ENCODE data around the gene SNTG2.
"Not testable (repeated sequence)": the region's sequence is repeated elsewhere in the genome, so short reads cannot be mapped to it uniquely, and the experiment has no call there.

SNTG2 gene

GRCh38 chr2:1106344-1106743, 155.7 kb downstream of the SNTG2 start:
- not testable (repeated sequence) for H3K9ac ChIP-seq (ENCODE audit: low read depth, low read length); H3K36me3 ChIP-seq (ENCODE audit: insufficient read depth, low read length); H3K4me1 ChIP-seq (ENCODE audit: insufficient read depth, low read length); H3K9me3 ChIP-seq (ENCODE audit: control insufficient read depth, insufficient read depth, low read length)

- H3K4me1 ChIP-seq (ENCODE audit: insufficient read depth, low read length): no peaks in the 10 kb centered on the region
- H3K36me3 ChIP-seq (ENCODE audit: insufficient read depth, low read length): no peaks in the 10 kb centered on the region
- peaks cover 8% of the 10 kb centered on the region; the same call in 1 of the 2 replicates for H3K9me3 ChIP-seq (ENCODE audit: control insufficient read depth, insufficient read depth, low read length)
Measured at GRCh38 chr2:1115843-1116539, 165.3 kb downstream of the SNTG2 start.

GRCh38 chr2:1117569-1117968, 166.9 kb downstream of the SNTG2 start:
- no peaks in the 10 kb centered on the region for H3K36me3 ChIP-seq (ENCODE audit: insufficient read depth, low read length)
- no peaks in the 10 kb centered on the region for H3K4me1 ChIP-seq (ENCODE audit: insufficient read depth, low read length)
- no peak overlapping the region for H3K9ac ChIP-seq (ENCODE audit: low read depth, low read length)
- peaks cover 8% of the 10 kb centered on the region; the same call in 1 of the 2 replicates for H3K9me3 ChIP-seq (ENCODE audit: control insufficient read depth, insufficient read depth, low read length)

More at GRCh38 chr2:1115843-1116539, 165.3 kb downstream of the SNTG2 start:
- no peak overlapping the region for H3K9ac ChIP-seq (ENCODE audit: low read depth, low read length)

- Histone ChIP-seq H3K9ac (ENCODE audit: low read depth, low read length) (no peak overlapping the region), H3K36me3 (ENCODE audit: insufficient read depth, low read length) (no peaks in the 10 kb centered on the region), H3K4me1 (ENCODE audit: insufficient read depth, low read length) (no peaks in the 10 kb centered on the region), H3K9me3 (ENCODE audit: control insufficient read depth, insufficient read depth, low read length) (no peaks in the 10 kb centered on the region)
Measured at GRCh38 chr2:1125217-1125616, 174.6 kb downstream of the SNTG2 start.

GRCh38 chr2:1125633-1126370, 175.2 kb downstream of the SNTG2 start:
- H3K4me1 ChIP-seq (ENCODE audit: insufficient read depth, low read length): no peaks in the 10 kb centered on the region
- H3K9ac ChIP-seq (ENCODE audit: low read depth, low read length): no peak overlapping the region
- no peaks in the 10 kb centered on the region for H3K36me3 ChIP-seq (ENCODE audit: insufficient read depth, low read length)
- H3K9me3 ChIP-seq (ENCODE audit: control insufficient read depth, insufficient read depth, low read length): no peaks in the 10 kb centered on the region

GRCh38 chr2:1129982-1130381, 179.3 kb downstream of the SNTG2 start:
- H3K9ac ChIP-seq (ENCODE audit: low read depth, low read length): no peak overlapping the region
- H3K4me1 ChIP-seq (ENCODE audit: insufficient read depth, low read length): no peaks in the 10 kb centered on the region
- no peaks in the 10 kb centered on the region for H3K9me3 ChIP-seq (ENCODE audit: control insufficient read depth, insufficient read depth, low read length)
- H3K36me3 ChIP-seq (ENCODE audit: insufficient read depth, low read length): no peaks in the 10 kb centered on the region

GRCh38 chr2:1130922-1131321, 180.3 kb downstream of the SNTG2 start:
- Histone ChIP-seq H3K9ac (ENCODE audit: low read depth, low read length) (no peak overlapping the region), H3K4me1 (ENCODE audit: insufficient read depth, low read length) (no peaks in the 10 kb centered on the region), H3K36me3 (ENCODE audit: insufficient read depth, low read length) (no peaks in the 10 kb centered on the region), H3K9me3 (ENCODE audit: control insufficient read depth, insufficient read depth, low read length) (no peaks in the 10 kb centered on the region)

- no peaks in the 10 kb centered on the region for H3K9me3 ChIP-seq (ENCODE audit: control insufficient read depth, insufficient read depth, low read length)
- H3K9ac ChIP-seq (ENCODE audit: low read depth, low read length): no peak overlapping the region
- H3K4me1 ChIP-seq (ENCODE audit: insufficient read depth, low read length): no peaks in the 10 kb centered on the region
- no peaks in the 10 kb centered on the region for H3K36me3 ChIP-seq (ENCODE audit: insufficient read depth, low read length)
Measured at GRCh38 chr2:1132328-1132969, 181.8 kb downstream of the SNTG2 start.

GRCh38 chr2:1133896-1134295, 183.2 kb downstream of the SNTG2 start:
- H3K9me3 ChIP-seq (ENCODE audit: control insufficient read depth, insufficient read depth, low read length); H3K9ac ChIP-seq (ENCODE audit: low read depth, low read length); H3K36me3 ChIP-seq (ENCODE audit: insufficient read depth, low read length); H3K4me1 ChIP-seq (ENCODE audit: insufficient read depth, low read length): not testable (repeated sequence)

- Histone ChIP-seq H3K36me3 (ENCODE audit: insufficient read depth, low read length) (no peaks in the 10 kb centered on the region), H3K4me1 (ENCODE audit: insufficient read depth, low read length) (no peaks in the 10 kb centered on the region), H3K9me3 (ENCODE audit: control insufficient read depth, insufficient read depth, low read length) (no peaks in the 10 kb centered on the region), H3K9ac (ENCODE audit: low read depth, low read length) (no peak overlapping the region)
Measured at GRCh38 chr2:1134629-1135028, 184.0 kb downstream of the SNTG2 start.

- Histone ChIP-seq H3K4me1 (ENCODE audit: insufficient read depth, low read length) (no peaks in the 10 kb centered on the region), H3K36me3 (ENCODE audit: insufficient read depth, low read length) (no peaks in the 10 kb centered on the region), H3K9me3 (ENCODE audit: control insufficient read depth, insufficient read depth, low read length) (no peaks in the 10 kb centered on the region), H3K9ac (ENCODE audit: low read depth, low read length) (no peak overlapping the region)
Measured at GRCh38 chr2:1136067-1136466, 185.4 kb downstream of the SNTG2 start.

GRCh38 chr2:1136846-1137245, 186.2 kb downstream of the SNTG2 start:
- no peak overlapping the region for H3K9ac ChIP-seq (ENCODE audit: low read depth, low read length)
- no peaks in the 10 kb centered on the region for H3K9me3 ChIP-seq (ENCODE audit: control insufficient read depth, insufficient read depth, low read length)
- H3K4me1 ChIP-seq (ENCODE audit: insufficient read depth, low read length): no peaks in the 10 kb centered on the region
- H3K36me3 ChIP-seq (ENCODE audit: insufficient read depth, low read length): no peaks in the 10 kb centered on the region

- H3K36me3 ChIP-seq (ENCODE audit: insufficient read depth, low read length): no peaks in the 10 kb centered on the region
- H3K9ac ChIP-seq (ENCODE audit: low read depth, low read length): no peak overlapping the region
- no peaks in the 10 kb centered on the region for H3K4me1 ChIP-seq (ENCODE audit: insufficient read depth, low read length)
- no peaks in the 10 kb centered on the region for H3K9me3 ChIP-seq (ENCODE audit: control insufficient read depth, insufficient read depth, low read length)
Measured at GRCh38 chr2:1137264-1137663, 186.6 kb downstream of the SNTG2 start.

GRCh38 chr2:1137913-1138391, 187.3 kb downstream of the SNTG2 start:
- Histone ChIP-seq H3K36me3 (ENCODE audit: insufficient read depth, low read length) (no peaks in the 10 kb centered on the region), H3K4me1 (ENCODE audit: insufficient read depth, low read length) (no peaks in the 10 kb centered on the region), H3K9ac (ENCODE audit: low read depth, low read length) (no peak overlapping the region), H3K9me3 (ENCODE audit: control insufficient read depth, insufficient read depth, low read length) (no peaks in the 10 kb centered on the region)

Measured in ES-I3 (cell line).